ENCODE results near the gene GCC2. TPM values are rescaled to one million over a fixed set of nuclear protein-coding genes. Genes with fewer than 3 reads are reported as not detected.
"Not testable (repeated sequence)": the region's sequence is repeated elsewhere in the genome, so short reads cannot be mapped to it uniquely, and the experiment has no call there.

The GCC2 gene
- total RNA-seq, 1 donor from 2014 or later: 64.9 TPM

DNA sequence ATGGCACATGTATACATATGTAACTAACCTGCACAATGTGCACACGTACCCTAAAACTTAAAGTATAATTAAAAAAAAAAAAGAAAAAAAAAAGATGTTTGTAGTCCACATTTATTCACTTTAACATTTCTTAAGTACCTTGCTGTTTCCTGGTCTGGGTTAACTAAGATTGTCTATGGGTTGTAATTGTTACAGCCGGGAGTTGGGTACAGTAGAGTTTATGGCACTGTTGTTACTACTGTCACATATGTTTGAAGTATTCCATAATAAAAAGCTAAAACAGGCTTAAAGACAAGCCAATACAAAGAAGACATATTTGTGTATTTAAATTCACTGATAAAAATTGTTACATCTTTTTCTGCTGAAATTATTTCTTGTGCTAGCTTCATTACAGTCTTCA, 36.2 kb downstream of the GCC2 start:
- Mint-ChIP-seq H3K36me3 (ENCODE audit: low read depth, unreplicated experiment) (peaks cover 25% of the 10 kb centered on the region), H3K4me3 (ENCODE audit: unreplicated experiment) (no peak overlapping the region)
- TF ChIP-seq, protein P1, sequence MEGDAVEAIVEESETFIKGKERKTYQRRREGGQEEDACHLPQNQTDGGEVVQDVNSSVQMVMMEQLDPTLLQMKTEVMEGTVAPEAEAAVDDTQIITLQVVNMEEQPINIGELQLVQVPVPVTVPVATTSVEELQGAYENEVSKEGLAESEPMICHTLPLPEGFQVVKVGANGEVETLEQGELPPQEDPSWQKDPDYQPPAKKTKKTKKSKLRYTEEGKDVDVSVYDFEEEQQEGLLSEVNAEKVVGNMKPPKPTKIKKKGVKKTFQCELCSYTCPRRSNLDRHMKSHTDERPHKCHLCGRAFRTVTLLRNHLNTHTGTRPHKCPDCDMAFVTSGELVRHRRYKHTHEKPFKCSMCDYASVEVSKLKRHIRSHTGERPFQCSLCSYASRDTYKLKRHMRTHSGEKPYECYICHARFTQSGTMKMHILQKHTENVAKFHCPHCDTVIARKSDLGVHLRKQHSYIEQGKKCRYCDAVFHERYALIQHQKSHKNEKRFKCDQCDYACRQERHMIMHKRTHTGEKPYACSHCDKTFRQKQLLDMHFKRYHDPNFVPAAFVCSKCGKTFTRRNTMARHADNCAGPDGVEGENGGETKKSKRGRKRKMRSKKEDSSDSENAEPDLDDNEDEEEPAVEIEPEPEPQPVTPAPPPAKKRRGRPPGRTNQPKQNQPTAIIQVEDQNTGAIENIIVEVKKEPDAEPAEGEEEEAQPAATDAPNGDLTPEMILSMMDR (IDR thresholded peaks at IDR 0.05; ENCODE audit: unreplicated experiment): no peak

DNA sequence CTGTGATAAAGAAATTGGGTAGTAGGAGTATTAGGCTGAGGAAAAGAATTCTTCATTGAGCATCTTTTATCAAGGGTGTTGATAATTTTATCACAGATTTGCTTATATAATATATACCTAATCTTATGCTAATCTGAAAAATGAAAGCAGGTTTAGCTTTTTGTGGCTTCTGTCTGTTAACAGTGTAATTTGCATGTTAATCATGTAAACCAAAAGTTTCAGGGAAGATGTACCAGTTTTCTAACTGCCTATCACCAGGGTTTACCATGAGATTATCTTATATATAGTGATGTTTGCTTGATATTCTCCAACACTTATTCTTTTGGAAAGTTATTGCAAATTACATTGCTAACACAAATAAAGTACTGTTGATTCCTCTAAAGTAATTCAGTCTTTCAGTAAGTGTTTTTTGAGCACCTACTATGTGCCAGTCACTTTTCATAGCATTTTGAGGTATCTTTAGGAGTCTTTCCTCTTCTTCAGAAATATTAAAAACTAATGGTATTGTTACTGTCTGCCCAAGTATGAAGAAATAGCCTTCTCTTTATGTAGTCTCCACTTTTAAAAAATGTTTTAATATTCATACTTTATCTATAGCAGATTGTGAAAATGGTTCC, 41.6 kb downstream of the GCC2 start:
- no peak for DNase-seq (ENCODE audit: low spot score)
- no peaks in the 10 kb centered on the region for H3K4me1 Mint-ChIP-seq (ENCODE audit: unreplicated experiment)
- no peak overlapping the region for H3K4me3 Mint-ChIP-seq (ENCODE audit: unreplicated experiment)
- H3K36me3 Mint-ChIP-seq (ENCODE audit: low read depth, unreplicated experiment): peaks cover 16% of the 10 kb centered on the region
- no peaks in the 10 kb centered on the region for H3K9me3 Mint-ChIP-seq (ENCODE audit: unreplicated experiment)
- H3K27me3 Mint-ChIP-seq (ENCODE audit: unreplicated experiment): no peaks in the 10 kb centered on the region
- TF ChIP-seq, protein P1 (IDR thresholded peaks at IDR 0.05; ENCODE audit: unreplicated experiment): no peak
- no peak overlapping the region for H3K27ac Mint-ChIP-seq (ENCODE audit: unreplicated experiment)

More for the DNA sequence above, 36.2 kb downstream of the GCC2 start:
- H3K27me3 Mint-ChIP-seq (ENCODE audit: unreplicated experiment): no peaks in the 10 kb centered on the region
- H3K4me1 Mint-ChIP-seq (ENCODE audit: unreplicated experiment): no peaks in the 10 kb centered on the region
- DNase-seq (ENCODE audit: low spot score): no peak
- no peaks in the 10 kb centered on the region for H3K9me3 Mint-ChIP-seq (ENCODE audit: unreplicated experiment)
- no peak overlapping the region for H3K27ac Mint-ChIP-seq (ENCODE audit: unreplicated experiment)

DNA sequence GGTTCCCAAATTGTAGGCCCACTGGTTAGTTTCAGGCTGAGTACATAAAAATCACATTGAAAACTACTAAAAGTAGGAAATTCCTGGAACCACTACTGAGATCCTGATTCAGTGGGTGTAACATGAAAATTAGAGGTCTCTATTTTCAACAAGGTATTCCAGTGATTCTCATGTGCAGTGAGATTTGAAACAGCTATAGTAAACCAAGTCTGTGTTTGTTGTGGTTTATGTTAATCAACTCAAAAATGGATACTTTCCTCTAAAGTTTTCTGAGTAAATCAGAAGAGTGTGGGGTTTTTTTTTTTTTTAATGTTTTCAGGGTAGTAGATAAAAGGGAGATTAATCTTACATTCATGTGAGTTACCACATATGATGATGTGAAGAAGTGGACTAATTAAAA, 42.8 kb downstream of the GCC2 start:
- Mint-ChIP-seq H3K9me3 (ENCODE audit: unreplicated experiment) (no peaks in the 10 kb centered on the region), H3K4me1 (ENCODE audit: unreplicated experiment) (no peaks in the 10 kb centered on the region), H3K4me3 (ENCODE audit: unreplicated experiment) (no peak overlapping the region), H3K36me3 (ENCODE audit: low read depth, unreplicated experiment) (peaks cover 16% of the 10 kb centered on the region), H3K27me3 (ENCODE audit: unreplicated experiment) (no peaks in the 10 kb centered on the region), H3K27ac (ENCODE audit: unreplicated experiment) (no peak overlapping the region)
- TF ChIP-seq, protein P1 (IDR thresholded peaks at IDR 0.05; ENCODE audit: unreplicated experiment): no peak
- no peak for DNase-seq (ENCODE audit: low spot score)

DNA sequence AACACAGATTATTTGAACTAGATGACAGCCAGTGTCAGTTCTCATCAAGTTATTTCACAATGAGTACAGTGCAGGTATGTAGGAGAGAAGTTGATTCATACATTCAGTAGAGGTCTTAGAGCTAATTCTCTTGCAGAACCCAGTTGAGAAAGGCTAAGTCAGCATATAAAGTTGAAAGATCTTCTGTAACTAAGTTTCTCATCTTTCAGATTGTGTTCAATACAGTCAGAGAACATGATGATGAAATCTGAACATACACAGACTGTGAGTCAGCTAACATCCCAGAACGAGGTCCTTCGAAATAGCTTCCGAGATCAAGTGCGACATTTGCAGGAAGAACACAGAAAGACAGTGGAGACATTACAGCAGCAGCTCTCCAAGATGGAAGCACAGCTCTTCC, 43.4 kb downstream of the GCC2 start:
- DNase-seq (ENCODE audit: low spot score): no peak
- H3K4me3 Mint-ChIP-seq (ENCODE audit: unreplicated experiment): no peak overlapping the region
- H3K4me1 Mint-ChIP-seq (ENCODE audit: unreplicated experiment): no peaks in the 10 kb centered on the region
- H3K36me3 Mint-ChIP-seq (ENCODE audit: low read depth, unreplicated experiment): peaks cover 16% of the 10 kb centered on the region
- TF ChIP-seq, protein P1 (IDR thresholded peaks at IDR 0.05; ENCODE audit: unreplicated experiment): no peak
- no peaks in the 10 kb centered on the region for H3K9me3 Mint-ChIP-seq (ENCODE audit: unreplicated experiment)
- no peak overlapping the region for H3K27ac Mint-ChIP-seq (ENCODE audit: unreplicated experiment)
- H3K27me3 Mint-ChIP-seq (ENCODE audit: unreplicated experiment): no peaks in the 10 kb centered on the region

DNA sequence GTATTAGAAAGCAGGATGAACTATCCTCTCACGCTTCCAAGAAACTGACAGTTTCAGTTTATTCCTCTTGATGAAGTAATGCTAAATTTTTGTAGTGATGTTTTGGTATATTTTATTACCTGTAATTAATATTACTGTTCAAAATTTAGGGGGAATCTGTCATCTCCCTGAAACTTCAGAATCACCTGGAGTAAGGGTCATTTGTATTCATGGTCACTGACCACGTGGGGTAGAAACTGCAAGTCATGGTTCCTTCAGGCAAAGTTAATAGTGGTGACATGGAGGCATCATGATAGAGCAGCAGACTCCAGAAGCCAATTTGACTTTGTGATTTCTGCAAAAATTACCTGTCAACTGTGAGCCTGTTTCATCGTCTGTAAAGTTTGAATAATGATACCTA, 47.2 kb downstream of the GCC2 start:
- not testable (repeated sequence) for DNase-seq (ENCODE audit: low spot score); H3K27ac Mint-ChIP-seq (ENCODE audit: unreplicated experiment); H3K4me3 Mint-ChIP-seq (ENCODE audit: unreplicated experiment); H3K4me1 Mint-ChIP-seq (ENCODE audit: unreplicated experiment); H3K9me3 Mint-ChIP-seq (ENCODE audit: unreplicated experiment); H3K27me3 Mint-ChIP-seq (ENCODE audit: unreplicated experiment)
- H3K36me3 Mint-ChIP-seq (ENCODE audit: low read depth, unreplicated experiment): peaks cover 14% of the 10 kb centered on the region

DNA sequence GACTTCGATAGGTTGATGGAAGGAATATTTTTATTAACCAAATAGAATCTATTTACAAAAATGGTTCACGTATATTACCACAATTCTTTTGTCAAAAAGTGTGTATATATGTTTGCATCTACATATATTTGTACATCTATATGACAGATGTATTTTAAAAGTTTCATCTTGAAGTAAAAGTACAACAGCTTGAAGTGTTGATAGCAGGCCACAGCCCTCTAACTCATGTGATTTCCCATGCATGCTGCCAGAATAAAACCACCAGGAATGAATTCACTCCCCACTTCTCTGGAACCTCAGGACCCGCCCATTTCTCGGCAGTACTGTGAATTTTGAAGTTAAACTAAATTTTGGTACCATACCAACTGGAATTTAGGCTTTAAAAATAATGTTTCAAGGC, 58.6 kb downstream of the GCC2 start:
- H3K9me3 Mint-ChIP-seq (ENCODE audit: unreplicated experiment); H3K4me1 Mint-ChIP-seq (ENCODE audit: unreplicated experiment); H3K4me3 Mint-ChIP-seq (ENCODE audit: unreplicated experiment); H3K27ac Mint-ChIP-seq (ENCODE audit: unreplicated experiment); H3K27me3 Mint-ChIP-seq (ENCODE audit: unreplicated experiment); DNase-seq (ENCODE audit: low spot score): not testable (repeated sequence)
- peaks cover 18% of the 10 kb centered on the region for H3K36me3 Mint-ChIP-seq (ENCODE audit: low read depth, unreplicated experiment)

DNA sequence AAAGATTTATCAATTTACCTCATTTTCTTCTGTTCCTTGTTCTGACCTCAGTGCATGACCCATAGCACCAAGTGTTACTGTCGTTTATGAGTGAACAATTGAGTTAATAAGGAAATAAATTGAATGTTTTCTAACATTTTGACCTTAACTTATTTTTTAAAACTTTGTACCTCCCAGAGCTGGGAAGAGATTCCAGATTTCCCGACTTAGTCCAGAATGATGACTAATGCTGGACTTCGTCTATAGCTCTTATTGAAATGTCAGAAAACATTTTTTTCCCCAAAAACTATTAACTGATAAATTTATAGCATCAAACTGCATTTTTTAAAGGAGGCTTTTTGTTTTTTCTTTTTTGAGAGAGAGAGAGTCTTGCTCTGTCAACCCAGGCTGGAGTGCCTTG, 63.4 kb downstream of the GCC2 start:
- H3K9me3 Mint-ChIP-seq (ENCODE audit: unreplicated experiment); H3K27ac Mint-ChIP-seq (ENCODE audit: unreplicated experiment); H3K4me3 Mint-ChIP-seq (ENCODE audit: unreplicated experiment); H3K27me3 Mint-ChIP-seq (ENCODE audit: unreplicated experiment); H3K4me1 Mint-ChIP-seq (ENCODE audit: unreplicated experiment); DNase-seq (ENCODE audit: low spot score): not testable (repeated sequence)
- peaks cover 11% of the 10 kb centered on the region for H3K36me3 Mint-ChIP-seq (ENCODE audit: low read depth, unreplicated experiment)

DNA sequence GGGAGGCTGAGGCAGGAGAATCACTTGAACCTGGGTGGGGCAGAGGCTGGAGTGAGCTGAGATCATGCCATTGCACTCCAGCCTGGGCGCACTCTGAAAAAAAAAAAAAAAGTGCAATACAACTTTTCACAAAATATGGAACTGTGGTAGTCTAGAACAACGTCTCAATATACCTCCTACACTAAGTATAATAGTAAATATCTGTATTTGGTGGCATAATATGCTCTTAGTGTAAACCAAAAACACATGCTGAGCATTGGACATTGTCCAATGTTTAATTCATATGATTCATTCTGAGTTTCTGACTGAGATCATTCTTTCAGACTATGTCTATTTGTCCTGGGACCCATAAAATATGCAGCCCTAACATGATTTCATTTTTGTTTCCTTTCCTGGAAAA, 65.5 kb downstream of the GCC2 start:
- H3K4me3 Mint-ChIP-seq (ENCODE audit: unreplicated experiment); H3K9me3 Mint-ChIP-seq (ENCODE audit: unreplicated experiment); DNase-seq (ENCODE audit: low spot score); H3K4me1 Mint-ChIP-seq (ENCODE audit: unreplicated experiment); H3K27ac Mint-ChIP-seq (ENCODE audit: unreplicated experiment); H3K27me3 Mint-ChIP-seq (ENCODE audit: unreplicated experiment): not testable (repeated sequence)
- peaks cover 18% of the 10 kb centered on the region for H3K36me3 Mint-ChIP-seq (ENCODE audit: low read depth, unreplicated experiment)

DNA sequence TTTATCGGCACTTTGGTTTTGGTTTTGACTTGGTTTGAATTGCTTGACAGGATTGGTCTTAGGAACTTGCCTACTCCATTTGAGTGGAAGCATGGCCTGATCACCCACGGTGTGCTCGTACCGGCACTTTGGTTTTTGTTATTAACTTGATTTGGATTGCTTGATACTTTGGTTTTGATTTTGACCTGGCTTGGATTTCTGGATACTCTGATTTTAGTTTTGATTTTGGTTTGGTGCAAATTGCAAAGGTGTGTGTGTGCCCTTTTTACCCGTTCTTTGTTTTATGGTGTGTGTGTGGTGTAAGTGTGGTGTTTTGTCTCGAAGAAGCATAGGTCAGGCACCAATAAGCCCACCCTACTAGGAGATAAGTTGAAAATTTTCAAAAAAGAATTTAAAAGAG, 75.7 kb downstream of the GCC2 start:
- not testable (repeated sequence) for H3K4me1 Mint-ChIP-seq (ENCODE audit: unreplicated experiment); H3K36me3 Mint-ChIP-seq (ENCODE audit: low read depth, unreplicated experiment); H3K4me3 Mint-ChIP-seq (ENCODE audit: unreplicated experiment); H3K9me3 Mint-ChIP-seq (ENCODE audit: unreplicated experiment); DNase-seq (ENCODE audit: low spot score); H3K27me3 Mint-ChIP-seq (ENCODE audit: unreplicated experiment); H3K27ac Mint-ChIP-seq (ENCODE audit: unreplicated experiment)
